ENCODE results near the gene ALKBH8.
"Not testable (repeated sequence)": the region's sequence is repeated elsewhere in the genome, so short reads cannot be mapped to it uniquely, and the experiment has no call there.

GRCh38 chr11:107576497-107577345 is 11.2 kb upstream of the ALKBH8 start:
- peak; percentile 29 to 66 (median 60) for TF ChIP-seq CTCF (IDR thresholded peaks at IDR 0.05)
- not testable (repeated sequence) for TF ChIP-seq POLR2A (IDR thresholded peaks at IDR 0.05)

Measured in Peyer's patch (tissue), 4 donors.